GM12878 (cell line): ENCODE data around the gene RSPRY1. TPM values are rescaled to one million over a fixed set of nuclear protein-coding genes. Genes with fewer than 3 reads are reported as not detected.

Experiments
- ATAC-seq: fragments of 200-7000 bp; cut with Tn5 transposase; 3 replicates; pipeline ENCODE4 v1.9.1; 2020; ENCODE audit warnings: mild to moderate bottlenecking, moderate library complexity
- BruUV-seq: library from RNA; stranded (reverse); fragments of 400-500 nt; replicated peaks from 2 replicates; lab custom pipeline; 2021; lab: Mats Ljungman, UMichigan
- CTCF ChIA-PET: fragments of 300-600 bp; sonication (Branson Sonifier 250); formaldehyde crosslinking; extraction: SDS; loops from one replicate; lab custom pipeline; 2021; ENCODE audit warnings: inconsistent platforms; lab: Yijun Ruan, JAX
- POLR2A ChIA-PET: fragments of 350-600 bp; formaldehyde crosslinking; extraction: SDS; loops from one replicate; lab custom pipeline; 2021; ENCODE audit warnings: inconsistent platforms; lab: Charles Lee
- RAD21 ChIA-PET: fragments of 300-600 bp; sonication (Branson Sonifier 250); formaldehyde crosslinking; loops from one replicate; lab custom pipeline; 2023; ENCODE audit warnings: antibody characterized with exemption; ENCODE audit not compliant: unreplicated experiment; lab: Charles Lee
- SMC1A ChIA-PET: fragments of 300-600 bp; sonication (Branson Sonifier 250); formaldehyde crosslinking; loops from one replicate; lab custom pipeline; 2023; ENCODE audit not compliant: unreplicated experiment, uncharacterized antibody; lab: Charles Lee
- DNase-seq: peaks from one replicate; pipeline ENCODE4 v3.0.0-alpha.2; 2011; ENCODE audit warnings: low read depth, low spot score
- FAIRE-seq: peaks from 3 replicates; lab custom pipeline; 2011; peaks lifted over from hg19 to GRCh38; lab: Jason Lieb, UNC
- H2AFZ ChIP-seq: 2 replicates; pipeline ENCODE4 v1.6.0; 2011; ENCODE audit warnings: low read depth, low read length, control low read depth; ENCODE audit not compliant: control insufficient read depth
- H3K27ac ChIP-seq: 2 replicates; pipeline ENCODE4 v1.5.1; 2011; ENCODE audit warnings: control low read depth; ENCODE audit not compliant: control insufficient read depth, insufficient read depth
- H3K27me3 ChIP-seq, 2 experiments: replicated peaks in 1 of 2; 2 replicates each; pipeline versions ENCODE4 v1.6.0 to v1.6.1; 2011; ENCODE audit warnings: low read length in 1 of 2; ENCODE audit not compliant: control insufficient read depth in 2 of 2, insufficient read depth in 2 of 2
- H3K36me3 ChIP-seq, 2 experiments: 2 replicates each; pipeline ENCODE4 v1.5.1; 2011; ENCODE audit warnings: low read length in 1 of 2; ENCODE audit not compliant: control insufficient read depth in 2 of 2, insufficient read depth in 2 of 2
- H3K4me1 ChIP-seq: 2 replicates; pipeline ENCODE4 v1.6.1; 2011; ENCODE audit warnings: mild to moderate bottlenecking, low read length, moderate library complexity, mixed read lengths; ENCODE audit not compliant: control insufficient read depth, insufficient read depth
- H3K4me2 ChIP-seq: 2 replicates; pipeline ENCODE4 v1.6.0; 2011; ENCODE audit warnings: control low read depth; ENCODE audit not compliant: control insufficient read depth, insufficient read depth
- H3K4me3 ChIP-seq: fragments of 200-600 bp; sonication (generic); 2 replicates; pipeline ENCODE4 v1.5.1; 2016
- H3K79me2 ChIP-seq: 2 replicates; pipeline ENCODE4 v1.6.0; 2011; ENCODE audit warnings: low read length; ENCODE audit not compliant: control insufficient read depth, insufficient read depth
- H3K9ac ChIP-seq: 2 replicates; pipeline ENCODE4 v1.8.0; 2011; ENCODE audit warnings: low read length, control low read depth, mixed read lengths; ENCODE audit not compliant: control insufficient read depth, insufficient read depth
- H3K9me3 ChIP-seq: replicated peaks from 3 replicates; pipeline ENCODE4 v1.5.1; 2011; ENCODE audit warnings: mild to moderate bottlenecking, low read length; ENCODE audit not compliant: control insufficient read depth, insufficient read depth
- H4K20me1 ChIP-seq: 2 replicates; pipeline ENCODE4 v1.6.0; 2011; ENCODE audit not compliant: control insufficient read depth, insufficient read depth
- LARP7 ChIP-seq: fragments of 450-650 bp; IDR thresholded peaks from 2 replicates; pipeline ENCODE4 v1.6.1; 2017; ENCODE audit warnings: mild to moderate bottlenecking
- PAX5 ChIP-seq: IDR thresholded peaks from 2 replicates; pipeline ENCODE4 v1.6.1; 2011; ENCODE audit warnings: low read depth, low read length, borderline replicate concordance
- PML ChIP-seq: IDR thresholded peaks from 2 replicates; pipeline ENCODE4 v1.6.1; 2012; ENCODE audit warnings: low read length, inconsistent platforms
- RELA ChIP-seq: fragments of 450-650 bp; IDR thresholded peaks from 2 replicates; pipeline ENCODE4 v1.8.0; 2014; ENCODE audit warnings: borderline replicate concordance; ENCODE audit not compliant: partially characterized antibody
- TCF7 ChIP-seq: IDR thresholded peaks from 2 replicates; pipeline ENCODE4 v1.6.1; 2014; ENCODE audit warnings: antibody characterized with exemption, borderline replicate concordance
- ZBED1 ChIP-seq: IDR thresholded peaks from 2 replicates; pipeline ENCODE4 v1.6.1; 2016; ENCODE audit warnings: borderline replicate concordance
- WGBS: methylation state at CpG from one replicate; pipeline ENCODE4 v1.1.6; 2016; ENCODE audit warnings: low lambda C conversion rate; ENCODE audit not compliant: insufficient replicate concordance, insufficient coverage; ENCODE audit errors: missing lambda C conversion rate; 5-methylcytosine and 5-hydroxymethylcytosine counted together
- in situ Hi-C: fragments of 300-500 bp; cut with MboI; formaldehyde crosslinking; loops from 9 replicates; pipeline ENCODE4 v1.14.3; 2018; ENCODE audit warnings: mixed read lengths
- intact Hi-C: fragments of 100-400 bp; cut with micrococcal nuclease; formaldehyde crosslinking; loops from one replicate; pipeline ENCODE4 v1.14.2; 2022; ENCODE audit not compliant: unreplicated experiment
- polyA plus RNA-seq, 11 experiments: library from polyadenylated mRNA; depleted of rRNA in 4 of 11; unstranded in 6 of 11; stranded (reverse) in 5 of 11; fragments of >200 nt; fragmentation: Nextera tagmentation in 4 of 11; fragmentation: Illumina TruSeq in 1 of 11; extraction: Ambion mirVana in 4 of 11; extraction: Trizol in 1 of 11; gene quantifications; 1 replicate in 1 of 11; 2 replicates in 10 of 11; pipeline versions ENCODE4 v1.2.1 to v1.2.3, GENCODE V29; 2011 to 2016; ENCODE audit warnings: inconsistent platforms in 2 of 11, missing spikeins in 2 of 11, low read depth in 1 of 11
- total RNA-seq, 4 experiments: library from RNA; depleted of rRNA in 3 of 4; stranded (reverse); fragments of >200 nt in 3 of 4; fragmentation: Illumina TruSeq in 1 of 4; extraction: Trizol in 1 of 4; gene quantifications; 2 replicates each; pipeline versions ENCODE4 v1.2.1 to v1.2.3, GENCODE V29; 2013 to 2021
- TF ChIP-seq, protein P1 (sequence below): fragments of 450-650 bp; IDR thresholded peaks from 2 replicates; pipeline ENCODE4 v1.6.1; 2017; ENCODE audit warnings: mild to moderate bottlenecking, moderate library complexity
- TF ChIP-seq, protein P2 (sequence below): fragments of 450-650 bp; IDR thresholded peaks from 2 replicates; pipeline ENCODE4 v1.6.1; 2018; ENCODE audit warnings: mild to moderate bottlenecking, low read depth, moderate library complexity; ENCODE audit not compliant: partially characterized antibody
- TF ChIP-seq, protein P3 (sequence below): IDR thresholded peaks from 2 replicates; pipeline ENCODE4 v1.6.1; 2012; ENCODE audit warnings: low read depth, low read length, improper control_type of control experiment
- TF ChIP-seq, protein P4 (sequence below): IDR thresholded peaks from 2 replicates; pipeline ENCODE4 v1.6.1; 2012; ENCODE audit warnings: low read length, inconsistent platforms

Gene RSPRY1
- total and polyA plus RNA-seq, 10 of the 15 experiments (the other 5 are each of a cell fraction or from before 2014, with no cell fraction given) = 18.5 to 57.0 (median 41.2) TPM

DNA sequence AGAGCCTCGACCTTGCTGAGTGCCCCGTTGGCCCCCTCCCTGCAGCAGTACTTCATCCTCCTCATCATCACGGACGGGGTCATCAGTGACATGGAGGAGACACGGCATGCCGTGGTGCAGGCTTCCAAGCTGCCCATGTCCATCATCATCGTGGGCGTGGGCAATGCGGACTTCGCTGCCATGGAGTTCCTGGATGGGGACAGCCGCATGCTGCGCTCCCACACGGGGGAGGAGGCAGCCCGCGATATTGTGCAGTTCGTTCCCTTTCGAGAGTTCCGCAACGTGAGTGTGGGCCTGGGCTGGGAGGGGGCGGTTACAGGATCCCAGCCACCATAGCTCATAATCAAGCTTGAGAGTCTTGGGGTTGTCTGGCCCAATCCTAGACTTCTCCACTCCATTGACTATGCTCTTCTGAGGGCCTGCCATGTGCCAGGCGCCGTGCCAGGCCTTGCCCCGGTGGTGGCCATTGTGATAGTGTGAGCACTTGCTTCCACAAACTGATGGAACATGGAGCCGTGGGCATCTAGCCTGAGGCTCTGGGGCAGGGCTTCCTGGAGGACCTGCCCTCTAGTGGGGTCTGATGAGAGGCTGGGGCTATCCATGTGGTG is 40.0 kb upstream of the RSPRY1 start:
- DNase-seq = no peak
- no peaks in the 10 kb centered on the region for H3K27me3 ChIP-seq
- H3K27ac ChIP-seq = no peak overlapping the region
- no peaks in the 10 kb centered on the region for H3K79me2 ChIP-seq
- TF ChIP-seq ZBED1 (no peak), TCF7 (no peak), LARP7 (no peak), PML (no peak), PAX5 (no peak), RELA (no peak)
- TF ChIP-seq, protein P1, sequence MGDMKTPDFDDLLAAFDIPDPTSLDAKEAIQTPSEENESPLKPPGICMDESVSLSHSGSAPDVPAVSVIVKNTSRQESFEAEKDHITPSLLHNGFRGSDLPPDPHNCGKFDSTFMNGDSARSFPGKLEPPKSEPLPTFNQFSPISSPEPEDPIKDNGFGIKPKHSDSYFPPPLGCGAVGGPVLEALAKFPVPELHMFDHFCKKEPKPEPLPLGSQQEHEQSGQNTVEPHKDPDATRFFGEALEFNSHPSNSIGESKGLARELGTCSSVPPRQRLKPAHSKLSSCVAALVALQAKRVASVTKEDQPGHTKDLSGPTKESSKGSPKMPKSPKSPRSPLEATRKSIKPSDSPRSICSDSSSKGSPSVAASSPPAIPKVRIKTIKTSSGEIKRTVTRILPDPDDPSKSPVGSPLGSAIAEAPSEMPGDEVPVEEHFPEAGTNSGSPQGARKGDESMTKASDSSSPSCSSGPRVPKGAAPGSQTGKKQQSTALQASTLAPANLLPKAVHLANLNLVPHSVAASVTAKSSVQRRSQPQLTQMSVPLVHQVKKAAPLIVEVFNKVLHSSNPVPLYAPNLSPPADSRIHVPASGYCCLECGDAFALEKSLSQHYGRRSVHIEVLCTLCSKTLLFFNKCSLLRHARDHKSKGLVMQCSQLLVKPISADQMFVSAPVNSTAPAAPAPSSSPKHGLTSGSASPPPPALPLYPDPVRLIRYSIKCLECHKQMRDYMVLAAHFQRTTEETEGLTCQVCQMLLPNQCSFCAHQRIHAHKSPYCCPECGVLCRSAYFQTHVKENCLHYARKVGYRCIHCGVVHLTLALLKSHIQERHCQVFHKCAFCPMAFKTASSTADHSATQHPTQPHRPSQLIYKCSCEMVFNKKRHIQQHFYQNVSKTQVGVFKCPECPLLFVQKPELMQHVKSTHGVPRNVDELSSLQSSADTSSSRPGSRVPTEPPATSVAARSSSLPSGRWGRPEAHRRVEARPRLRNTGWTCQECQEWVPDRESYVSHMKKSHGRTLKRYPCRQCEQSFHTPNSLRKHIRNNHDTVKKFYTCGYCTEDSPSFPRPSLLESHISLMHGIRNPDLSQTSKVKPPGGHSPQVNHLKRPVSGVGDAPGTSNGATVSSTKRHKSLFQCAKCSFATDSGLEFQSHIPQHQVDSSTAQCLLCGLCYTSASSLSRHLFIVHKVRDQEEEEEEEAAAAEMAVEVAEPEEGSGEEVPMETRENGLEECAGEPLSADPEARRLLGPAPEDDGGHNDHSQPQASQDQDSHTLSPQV = no peak
- TF ChIP-seq, protein P2, sequence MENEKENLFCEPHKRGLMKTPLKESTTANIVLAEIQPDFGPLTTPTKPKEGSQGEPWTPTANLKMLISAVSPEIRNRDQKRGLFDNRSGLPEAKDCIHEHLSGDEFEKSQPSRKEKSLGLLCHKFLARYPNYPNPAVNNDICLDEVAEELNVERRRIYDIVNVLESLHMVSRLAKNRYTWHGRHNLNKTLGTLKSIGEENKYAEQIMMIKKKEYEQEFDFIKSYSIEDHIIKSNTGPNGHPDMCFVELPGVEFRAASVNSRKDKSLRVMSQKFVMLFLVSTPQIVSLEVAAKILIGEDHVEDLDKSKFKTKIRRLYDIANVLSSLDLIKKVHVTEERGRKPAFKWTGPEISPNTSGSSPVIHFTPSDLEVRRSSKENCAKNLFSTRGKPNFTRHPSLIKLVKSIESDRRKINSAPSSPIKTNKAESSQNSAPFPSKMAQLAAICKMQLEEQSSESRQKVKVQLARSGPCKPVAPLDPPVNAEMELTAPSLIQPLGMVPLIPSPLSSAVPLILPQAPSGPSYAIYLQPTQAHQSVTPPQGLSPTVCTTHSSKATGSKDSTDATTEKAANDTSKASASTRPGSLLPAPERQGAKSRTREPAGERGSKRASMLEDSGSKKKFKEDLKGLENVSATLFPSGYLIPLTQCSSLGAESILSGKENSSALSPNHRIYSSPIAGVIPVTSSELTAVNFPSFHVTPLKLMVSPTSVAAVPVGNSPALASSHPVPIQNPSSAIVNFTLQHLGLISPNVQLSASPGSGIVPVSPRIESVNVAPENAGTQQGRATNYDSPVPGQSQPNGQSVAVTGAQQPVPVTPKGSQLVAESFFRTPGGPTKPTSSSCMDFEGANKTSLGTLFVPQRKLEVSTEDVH = no peak
- TF ChIP-seq, protein P3, sequence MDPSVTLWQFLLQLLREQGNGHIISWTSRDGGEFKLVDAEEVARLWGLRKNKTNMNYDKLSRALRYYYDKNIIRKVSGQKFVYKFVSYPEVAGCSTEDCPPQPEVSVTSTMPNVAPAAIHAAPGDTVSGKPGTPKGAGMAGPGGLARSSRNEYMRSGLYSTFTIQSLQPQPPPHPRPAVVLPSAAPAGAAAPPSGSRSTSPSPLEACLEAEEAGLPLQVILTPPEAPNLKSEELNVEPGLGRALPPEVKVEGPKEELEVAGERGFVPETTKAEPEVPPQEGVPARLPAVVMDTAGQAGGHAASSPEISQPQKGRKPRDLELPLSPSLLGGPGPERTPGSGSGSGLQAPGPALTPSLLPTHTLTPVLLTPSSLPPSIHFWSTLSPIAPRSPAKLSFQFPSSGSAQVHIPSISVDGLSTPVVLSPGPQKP = no peak
- TF ChIP-seq, protein P4, sequence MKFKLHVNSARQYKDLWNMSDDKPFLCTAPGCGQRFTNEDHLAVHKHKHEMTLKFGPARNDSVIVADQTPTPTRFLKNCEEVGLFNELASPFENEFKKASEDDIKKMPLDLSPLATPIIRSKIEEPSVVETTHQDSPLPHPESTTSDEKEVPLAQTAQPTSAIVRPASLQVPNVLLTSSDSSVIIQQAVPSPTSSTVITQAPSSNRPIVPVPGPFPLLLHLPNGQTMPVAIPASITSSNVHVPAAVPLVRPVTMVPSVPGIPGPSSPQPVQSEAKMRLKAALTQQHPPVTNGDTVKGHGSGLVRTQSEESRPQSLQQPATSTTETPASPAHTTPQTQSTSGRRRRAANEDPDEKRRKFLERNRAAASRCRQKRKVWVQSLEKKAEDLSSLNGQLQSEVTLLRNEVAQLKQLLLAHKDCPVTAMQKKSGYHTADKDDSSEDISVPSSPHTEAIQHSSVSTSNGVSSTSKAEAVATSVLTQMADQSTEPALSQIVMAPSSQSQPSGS = no peak
- TF ChIP-seq, all 136 proteins: peak for 0
- intact Hi-C loops (no loop called here), in situ Hi-C loops (no loop called here)
- ChIA-PET RAD21 (no interaction called here), CTCF (no interaction called here), SMC1A (no interaction called here), POLR2A (no interaction called here)
- H3K4me3 ChIP-seq = no peak overlapping the region
- WGBS = 90% methylated on average over 24 of the region's 24 CpGs
- no peaks in the 10 kb centered on the region for H3K9me3 ChIP-seq
- peaks cover 0 to 4% of the 10 kb centered on the region in 2 experiments; a peak in 3 of 4 replicates for H3K36me3 ChIP-seq
- H3K4me1 ChIP-seq = peaks cover 26% of the 10 kb centered on the region
- H2AFZ ChIP-seq = no peak overlapping the region
- no peak overlapping the region for H3K9ac ChIP-seq
- no peak for FAIRE-seq
- no peaks in the 10 kb centered on the region for H4K20me1 ChIP-seq
- no TSS peak for BruUV-seq
- ATAC-seq = no peak; the same call in 2 of the 3 replicates
- no peak overlapping the region for H3K4me2 ChIP-seq
